Lung (tissue), 12 donors: Measurements from ENCODE around the gene SEMA5A. TPM values are rescaled to one million over a fixed set of nuclear protein-coding genes. Genes with fewer than 3 reads are reported as not detected.

Experiments
- ATAC-seq: fragments of 200-7000 bp; cut with Tn5 transposase; one replicate; pipeline ENCODE4 v1.9.1; 2020; ENCODE audit warnings: moderate number of reproducible peaks; ENCODE audit not compliant: insufficient read depth, low FRiP score
- DNase-seq, 3 donors: peaks; one replicate each; pipeline ENCODE4 v3.0.0-alpha.2; 2013 to 2017
- H3K27ac ChIP-seq, 2 donors: one replicate each; pipeline ENCODE4 v1.5.1; 2013; ENCODE audit warnings: mild to moderate bottlenecking in 2 of 2, moderate library complexity in 2 of 2, control low read depth in 1 of 2, inconsistent platforms in 1 of 2, low read depth in 1 of 2, low read length in 1 of 2
- H3K27me3 ChIP-seq, 3 donors: one replicate each; pipeline ENCODE4 v1.5.1; 2013; ENCODE audit warnings: low read length in 2 of 3; ENCODE audit not compliant: control insufficient read depth in 3 of 3, insufficient read depth in 3 of 3
- H3K36me3 ChIP-seq, 4 donors: one replicate each; pipeline ENCODE4 v1.5.1; 2013; ENCODE audit warnings: low read length in 4 of 4, mild to moderate bottlenecking in 1 of 4, moderate library complexity in 1 of 4; ENCODE audit not compliant: control insufficient read depth in 4 of 4, insufficient read depth in 4 of 4
- H3K4me1 ChIP-seq, 5 donors: one replicate each; pipeline ENCODE4 v1.5.1; 2013; ENCODE audit warnings: low read length in 5 of 5, mild to moderate bottlenecking in 2 of 5, moderate library complexity in 1 of 5; ENCODE audit not compliant: control insufficient read depth in 5 of 5, insufficient read depth in 5 of 5
- H3K4me3 ChIP-seq: one replicate; pipeline ENCODE4 v1.5.1; 2013; ENCODE audit warnings: mild to moderate bottlenecking, control low read depth, moderate library complexity
- H3K9ac ChIP-seq, 2 donors: one replicate each; pipeline ENCODE4 v1.5.1; 2013; ENCODE audit warnings: low read length in 2 of 2, control low read depth in 1 of 2; ENCODE audit not compliant: insufficient read depth in 1 of 2
- H3K9me3 ChIP-seq, 4 donors: one replicate each; pipeline ENCODE4 v1.5.1; 2013; ENCODE audit warnings: low read length in 3 of 4, mild to moderate bottlenecking in 1 of 4, moderate library complexity in 1 of 4; ENCODE audit not compliant: control insufficient read depth in 4 of 4, insufficient read depth in 3 of 4
- WGBS, 2 donors: extraction: QIAGEN DNeasy Blood & Tissue Kit; methylation state at CpG; one replicate each; pipeline ENCODE4 v1.1.7; 2013; 5-methylcytosine and 5-hydroxymethylcytosine counted together
- polyA plus RNA-seq, 2 donors: library from polyadenylated mRNA; stranded (reverse); fragments of 200-250 nt; gene quantifications; one replicate each; pipeline ENCODE4 v1.2.1, GENCODE V29; 2013
- total RNA-seq, 2 donors: library from RNA; depleted of rRNA in 1 of 2; stranded (reverse); fragments of >200 nt in 1 of 2; gene quantifications; one replicate each; pipeline ENCODE4 v1.2.1, GENCODE V29; 2014 to 2021
- TF ChIP-seq, protein P1 (sequence below): IDR thresholded peaks from 2 replicates; pipeline ENCODE4 v1.5.1; 2012; ENCODE audit warnings: mild to moderate bottlenecking; ENCODE audit errors: control extremely low read depth, extremely low read depth
- donor health status: control.
- donor health status: control.
- donor health status: Bipolar disorder and iron deficiency.
- donor health status: healthy.
- donor health status: DM: yes; HTN: yes; CAD: no.

Gene SEMA5A
- total and polyA plus RNA-seq, 4 donors = 3.1 to 44.9 (median 13.7) TPM

DNA sequence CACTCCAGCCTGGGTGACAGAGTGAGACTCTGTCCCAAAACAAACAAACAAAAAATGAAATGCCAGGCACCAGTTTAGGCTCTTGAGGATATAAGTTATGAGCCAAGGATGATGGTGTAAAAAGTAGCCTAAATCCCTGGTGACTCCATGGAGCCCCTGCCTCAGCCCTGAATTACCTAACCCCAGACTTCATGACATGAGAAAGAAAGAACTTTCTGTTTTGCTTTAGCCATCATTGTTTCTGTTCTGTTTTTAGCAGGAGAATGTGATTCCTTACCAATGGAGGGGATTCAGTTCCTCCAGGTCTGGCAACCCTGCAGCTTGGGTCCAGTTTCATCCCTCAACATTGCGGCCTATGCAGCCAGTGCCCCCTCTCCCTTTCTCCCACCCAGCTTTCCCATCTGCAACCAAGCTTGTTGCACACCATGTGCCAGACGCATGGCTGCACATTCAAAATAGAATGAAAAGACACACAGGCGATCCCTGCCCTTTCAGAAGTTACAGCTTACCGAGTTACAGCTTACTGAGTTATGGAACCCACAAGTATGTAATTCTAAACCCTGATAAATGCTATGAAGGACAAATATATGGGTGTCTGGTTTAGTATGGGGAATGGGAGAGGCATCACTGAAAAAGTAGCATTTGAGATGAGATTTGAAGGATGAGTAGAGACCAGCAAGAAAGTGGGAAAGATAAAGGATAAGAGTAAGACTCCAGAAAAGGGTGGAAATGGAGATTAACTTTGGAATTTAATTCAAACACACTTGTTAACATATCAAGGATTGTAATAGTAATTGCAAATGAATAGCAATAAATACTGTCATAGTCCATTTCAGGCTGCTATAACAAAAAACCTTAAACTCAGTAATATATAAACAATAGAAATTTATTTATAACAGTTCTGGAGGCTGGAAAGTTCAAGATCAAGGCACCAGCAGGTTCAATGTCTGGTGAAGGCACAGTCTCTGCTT, 6.0 kb upstream of the SEMA5A start:
- DNase-seq (no peak), ATAC-seq (no peak)

GRCh38 chr5:9549941-9550340, 4.1 kb upstream of the SEMA5A start:
- Histone ChIP-seq H3K4me1 (peaks cover 0 to 10% (median 0%) of the 10 kb centered on the region in 5 donors), H3K36me3 (peaks cover 4 to 18% (median 11%) of the 10 kb centered on the region in 4 donors), H3K9me3 (peaks cover 0 to 5% (median 0%) of the 10 kb centered on the region in 4 donors), H3K9ac (no peak overlapping the region), H3K27ac (no peak overlapping the region), H3K27me3 (no peaks in the 10 kb centered on the region), H3K4me3 (no peak overlapping the region)
- DNase-seq = no peak
- WGBS, 2 donors = 87 to 90% methylated on average over 5 of the region's 5 CpGs
- no peak for ATAC-seq
- TF ChIP-seq, protein P1, sequence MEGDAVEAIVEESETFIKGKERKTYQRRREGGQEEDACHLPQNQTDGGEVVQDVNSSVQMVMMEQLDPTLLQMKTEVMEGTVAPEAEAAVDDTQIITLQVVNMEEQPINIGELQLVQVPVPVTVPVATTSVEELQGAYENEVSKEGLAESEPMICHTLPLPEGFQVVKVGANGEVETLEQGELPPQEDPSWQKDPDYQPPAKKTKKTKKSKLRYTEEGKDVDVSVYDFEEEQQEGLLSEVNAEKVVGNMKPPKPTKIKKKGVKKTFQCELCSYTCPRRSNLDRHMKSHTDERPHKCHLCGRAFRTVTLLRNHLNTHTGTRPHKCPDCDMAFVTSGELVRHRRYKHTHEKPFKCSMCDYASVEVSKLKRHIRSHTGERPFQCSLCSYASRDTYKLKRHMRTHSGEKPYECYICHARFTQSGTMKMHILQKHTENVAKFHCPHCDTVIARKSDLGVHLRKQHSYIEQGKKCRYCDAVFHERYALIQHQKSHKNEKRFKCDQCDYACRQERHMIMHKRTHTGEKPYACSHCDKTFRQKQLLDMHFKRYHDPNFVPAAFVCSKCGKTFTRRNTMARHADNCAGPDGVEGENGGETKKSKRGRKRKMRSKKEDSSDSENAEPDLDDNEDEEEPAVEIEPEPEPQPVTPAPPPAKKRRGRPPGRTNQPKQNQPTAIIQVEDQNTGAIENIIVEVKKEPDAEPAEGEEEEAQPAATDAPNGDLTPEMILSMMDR = no peak

More for the DNA sequence above, 6.0 kb upstream of the SEMA5A start:
- no peak overlapping the region for H3K4me3 ChIP-seq
- no peak overlapping the region for H3K9ac ChIP-seq
- TF ChIP-seq, protein P1 = no peak
- H3K9me3 ChIP-seq = peaks cover 0 to 4% (median 0%) of the 10 kb centered on the region in 4 donors
- WGBS, 2 donors = 92 to 94% methylated on average over 4 of the region's 4 CpGs
- H3K27ac ChIP-seq = no peak overlapping the region
- peaks cover 0 to 10% (median 0%) of the 10 kb centered on the region in 5 donors for H3K4me1 ChIP-seq
- H3K36me3 ChIP-seq = peaks cover 4 to 18% (median 11%) of the 10 kb centered on the region in 4 donors
- H3K27me3 ChIP-seq = no peaks in the 10 kb centered on the region

DNA sequence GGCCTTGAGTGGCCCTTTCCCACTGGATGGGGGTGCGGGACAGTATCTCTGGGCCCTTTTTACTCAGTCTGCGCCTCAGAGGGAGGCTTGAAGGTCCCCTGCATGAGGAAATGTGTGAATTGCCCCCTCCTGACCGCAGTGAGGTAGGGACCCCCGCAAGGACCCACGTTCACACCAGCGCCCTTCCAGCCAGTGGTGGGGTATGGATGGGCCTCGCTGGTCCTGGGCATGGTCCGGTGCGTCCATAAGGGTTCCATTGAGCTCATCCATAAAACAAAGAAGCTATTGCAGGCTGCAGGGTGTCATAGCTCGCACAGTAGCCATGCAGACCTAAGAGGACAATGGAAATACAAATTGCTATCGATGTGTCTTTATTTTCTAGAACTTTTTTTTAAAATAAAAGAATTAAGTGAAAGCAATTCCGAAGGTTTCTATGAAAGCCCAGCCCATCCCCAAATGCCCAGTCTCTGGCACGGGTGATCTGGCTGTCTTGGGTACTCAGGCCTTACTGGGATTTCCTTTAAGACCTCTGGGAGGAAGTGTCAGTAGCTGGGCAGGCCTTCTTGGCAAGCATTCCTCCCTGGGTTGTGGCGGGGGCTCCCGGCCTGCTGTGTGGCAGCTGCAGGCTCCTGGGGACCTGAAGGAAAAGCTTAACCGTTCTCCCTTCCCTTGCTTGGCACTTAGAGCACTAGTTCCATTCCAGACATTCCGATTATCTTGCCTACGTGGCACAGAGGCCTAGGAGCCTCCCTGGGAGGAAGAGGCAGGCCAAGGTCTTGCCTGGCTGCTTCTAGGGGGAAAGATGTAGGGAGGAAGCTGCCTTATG, 1.5 kb upstream of the SEMA5A start:
- H3K9ac ChIP-seq = peak overlapping the region in 1 of 2 donors; percentile 78
- TF ChIP-seq, protein P1 = no peak

More for the DNA sequence above, 1.5 kb upstream of the SEMA5A start:
- H3K27ac ChIP-seq = peak overlapping the region; percentile 58 to 86
- peaks cover 0 to 5% (median 0%) of the 10 kb centered on the region in 4 donors for H3K9me3 ChIP-seq
- DNase-seq (peak; percentile 65 to 75 (median 74)), ATAC-seq (no peak)
- 47 to 59% methylated on average over 18 of the region's 18 CpGs for WGBS, 2 donors
- H3K4me3 ChIP-seq = peak overlapping the region; percentile 44
- no peaks in the 10 kb centered on the region for H3K27me3 ChIP-seq
- H3K36me3 ChIP-seq = peaks cover 4 to 18% (median 11%) of the 10 kb centered on the region in 4 donors
- peaks cover 0 to 25% (median 4%) of the 10 kb centered on the region in 5 donors for H3K4me1 ChIP-seq
